HG02970 (cell line): Measurements from ENCODE around the gene ITPR3.

Experiments
- ATAC-seq: cut with Tn5 transposase; IDR thresholded peaks from one replicate; pipeline ENCODE4 v1.9.1; 2021; ENCODE audit warnings: mild to moderate bottlenecking, moderate library complexity, moderate number of reproducible peaks; ENCODE audit not compliant: unreplicated experiment, low FRiP score

The ITPR3 gene

GRCh38 chr6:33711140-33712129 lies 90.3 kb downstream of the ITPR3 start, which contains the start of gene UQCC2:
Gene UQCC2 (minus strand): TSS chr6:33711700. CDS start chr6:33711686, 14 bp downstream.
- ATAC-seq = peak; percentile 92

- no peak for ATAC-seq
These were observed 91.8 kb downstream of the ITPR3 start for GRCh38 chr6:33712914-33713313.

- ATAC-seq = no peak
These were observed 92.7 kb downstream of the ITPR3 start for GRCh38 chr6:33713786-33714185.

- no peak for ATAC-seq
These were observed 93.4 kb downstream of the ITPR3 start for GRCh38 chr6:33714385-33715040.

GRCh38 chr6:33716379-33716778 lies 95.3 kb downstream of the ITPR3 start:
- ATAC-seq = no peak

- ATAC-seq = no peak
These were observed 95.9 kb downstream of the ITPR3 start for GRCh38 chr6:33716890-33717632.

- no peak for ATAC-seq
These were observed 96.9 kb downstream of the ITPR3 start for GRCh38 chr6:33717934-33718455.

- ATAC-seq = no peak
These were observed 97.6 kb downstream of the ITPR3 start for GRCh38 chr6:33718713-33719112.

GRCh38 chr6:33719326-33719987 lies 98.3 kb downstream of the ITPR3 start:
- ATAC-seq = no peak

GRCh38 chr6:33720998-33721397 lies 99.9 kb downstream of the ITPR3 start:
- ATAC-seq = no peak

GRCh38 chr6:33721508-33721907 lies 100.4 kb downstream of the ITPR3 start:
- no peak for ATAC-seq

- ATAC-seq = no peak
These were observed 101.0 kb downstream of the ITPR3 start for GRCh38 chr6:33722103-33722623.

GRCh38 chr6:33723371-33724085 lies 102.4 kb downstream of the ITPR3 start:
- ATAC-seq = no peak

GRCh38 chr6:33724102-33725023 lies 103.2 kb downstream of the ITPR3 start:
- ATAC-seq = no peak

GRCh38 chr6:33725222-33725621 lies 104.1 kb downstream of the ITPR3 start:
- ATAC-seq = no peak

GRCh38 chr6:33725891-33726673 lies 105.0 kb downstream of the ITPR3 start:
- ATAC-seq = no peak

GRCh38 chr6:33726696-33727095 lies 105.6 kb downstream of the ITPR3 start:
- no peak for ATAC-seq
